Activated gamma-delta T cell (primary cell): ENCODE data around the gene HAS3.
"Not testable (repeated sequence)": the region's sequence is repeated elsewhere in the genome, so short reads cannot be mapped to it uniquely, and the experiment has no call there.

Experiments used
- DNase-seq: peaks from one replicate; lab custom pipeline; 2025; lab: John Stamatoyannopoulos, UW
- total RNA-seq, 2 donors: gene quantifications; one replicate each; lab custom pipeline; 2026; lab: John Stamatoyannopoulos, UW

The HAS3 gene, protein sequence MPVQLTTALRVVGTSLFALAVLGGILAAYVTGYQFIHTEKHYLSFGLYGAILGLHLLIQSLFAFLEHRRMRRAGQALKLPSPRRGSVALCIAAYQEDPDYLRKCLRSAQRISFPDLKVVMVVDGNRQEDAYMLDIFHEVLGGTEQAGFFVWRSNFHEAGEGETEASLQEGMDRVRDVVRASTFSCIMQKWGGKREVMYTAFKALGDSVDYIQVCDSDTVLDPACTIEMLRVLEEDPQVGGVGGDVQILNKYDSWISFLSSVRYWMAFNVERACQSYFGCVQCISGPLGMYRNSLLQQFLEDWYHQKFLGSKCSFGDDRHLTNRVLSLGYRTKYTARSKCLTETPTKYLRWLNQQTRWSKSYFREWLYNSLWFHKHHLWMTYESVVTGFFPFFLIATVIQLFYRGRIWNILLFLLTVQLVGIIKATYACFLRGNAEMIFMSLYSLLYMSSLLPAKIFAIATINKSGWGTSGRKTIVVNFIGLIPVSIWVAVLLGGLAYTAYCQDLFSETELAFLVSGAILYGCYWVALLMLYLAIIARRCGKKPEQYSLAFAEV
- 0.79 to 0.82 reads per million in 2 donors for total RNA-seq

DNA sequence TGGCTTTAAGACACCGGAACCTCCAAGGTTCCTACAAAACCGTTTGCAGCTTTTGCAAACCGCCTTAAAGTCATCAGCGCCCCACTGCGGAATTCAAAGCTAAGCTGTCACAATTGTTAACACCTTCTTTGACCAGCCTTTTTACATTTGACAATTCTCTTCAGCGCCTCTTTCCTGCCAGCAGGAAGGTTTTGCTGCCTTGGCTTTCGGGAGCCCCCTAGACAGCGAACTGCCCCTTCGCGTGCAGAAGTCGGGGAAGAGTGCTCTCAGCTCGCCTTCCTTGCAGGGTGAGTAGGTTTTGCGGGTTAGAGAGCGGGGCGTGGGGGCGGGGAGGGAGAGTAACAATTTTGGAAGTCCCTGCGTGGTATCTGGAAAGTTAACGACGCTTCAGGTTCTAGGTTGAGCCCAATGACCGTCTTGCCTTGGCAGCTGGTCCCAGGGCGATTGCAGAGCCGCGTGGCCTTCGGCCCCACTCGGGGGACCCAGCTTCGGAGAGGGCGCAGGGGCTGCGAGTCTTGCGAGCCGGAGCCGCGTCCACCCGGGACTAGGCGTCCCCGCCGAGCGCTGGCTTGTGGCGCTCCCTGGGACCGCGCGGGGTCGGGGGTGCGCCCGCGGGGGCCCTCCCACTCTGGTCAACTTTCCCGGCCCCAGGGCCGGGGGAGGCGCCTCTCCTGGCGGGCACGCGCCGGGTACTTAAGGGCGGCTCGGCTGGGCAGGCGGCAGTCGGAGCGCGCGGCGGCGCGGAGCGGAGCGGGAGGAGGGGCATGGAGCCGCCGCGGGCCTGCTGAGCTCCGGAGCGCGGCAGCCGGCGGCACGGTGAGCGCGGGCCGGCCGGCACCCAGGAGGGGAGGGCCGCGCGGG is at the start of gene HAS3:
Gene HAS3, plus strand, starts transcription at position 153 of the 861 bp plus-strand sequence. CDS start 3,743 bp downstream, outside the sequence.
- no peak for DNase-seq

DNA sequence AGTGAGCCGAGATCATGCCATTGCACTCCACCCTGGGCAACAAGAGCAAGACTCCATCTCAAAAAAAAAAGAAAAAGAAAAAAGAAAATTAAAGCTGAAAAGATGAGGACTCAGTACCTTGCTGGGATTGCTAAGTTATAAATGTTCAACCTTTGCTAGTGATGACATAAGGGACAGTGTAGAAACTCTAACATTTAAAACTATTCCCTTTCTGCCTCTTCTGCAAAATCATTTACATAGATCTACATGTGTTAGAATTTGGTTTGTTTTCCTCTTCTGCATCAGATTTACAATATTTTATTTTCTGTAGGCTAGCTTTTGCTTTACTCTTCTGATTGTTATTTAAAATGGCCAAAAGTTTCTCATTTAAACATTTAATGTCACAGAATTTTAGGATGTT is 49.5 kb upstream of the HAS3 start:
- no peak for DNase-seq

DNA sequence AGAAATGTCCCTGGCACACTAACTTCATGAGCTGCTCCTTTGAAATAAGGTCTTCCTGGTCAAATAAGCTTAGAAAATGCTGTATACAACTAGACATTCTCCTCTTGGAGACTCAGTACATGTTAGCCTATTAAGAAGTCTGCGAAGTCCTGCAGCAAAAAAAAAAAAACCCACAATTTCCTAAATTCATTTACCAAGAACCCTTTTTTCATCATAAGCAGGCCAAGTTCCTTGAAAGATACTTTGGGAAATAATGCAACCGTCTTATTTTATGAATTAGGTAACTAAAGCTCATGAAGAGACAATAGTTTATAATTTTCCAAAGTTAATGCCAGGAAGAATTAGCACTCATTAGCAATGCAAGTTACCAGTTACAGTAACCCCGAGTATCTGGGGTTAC is 49.0 kb upstream of the HAS3 start:
- DNase-seq = no peak

DNA sequence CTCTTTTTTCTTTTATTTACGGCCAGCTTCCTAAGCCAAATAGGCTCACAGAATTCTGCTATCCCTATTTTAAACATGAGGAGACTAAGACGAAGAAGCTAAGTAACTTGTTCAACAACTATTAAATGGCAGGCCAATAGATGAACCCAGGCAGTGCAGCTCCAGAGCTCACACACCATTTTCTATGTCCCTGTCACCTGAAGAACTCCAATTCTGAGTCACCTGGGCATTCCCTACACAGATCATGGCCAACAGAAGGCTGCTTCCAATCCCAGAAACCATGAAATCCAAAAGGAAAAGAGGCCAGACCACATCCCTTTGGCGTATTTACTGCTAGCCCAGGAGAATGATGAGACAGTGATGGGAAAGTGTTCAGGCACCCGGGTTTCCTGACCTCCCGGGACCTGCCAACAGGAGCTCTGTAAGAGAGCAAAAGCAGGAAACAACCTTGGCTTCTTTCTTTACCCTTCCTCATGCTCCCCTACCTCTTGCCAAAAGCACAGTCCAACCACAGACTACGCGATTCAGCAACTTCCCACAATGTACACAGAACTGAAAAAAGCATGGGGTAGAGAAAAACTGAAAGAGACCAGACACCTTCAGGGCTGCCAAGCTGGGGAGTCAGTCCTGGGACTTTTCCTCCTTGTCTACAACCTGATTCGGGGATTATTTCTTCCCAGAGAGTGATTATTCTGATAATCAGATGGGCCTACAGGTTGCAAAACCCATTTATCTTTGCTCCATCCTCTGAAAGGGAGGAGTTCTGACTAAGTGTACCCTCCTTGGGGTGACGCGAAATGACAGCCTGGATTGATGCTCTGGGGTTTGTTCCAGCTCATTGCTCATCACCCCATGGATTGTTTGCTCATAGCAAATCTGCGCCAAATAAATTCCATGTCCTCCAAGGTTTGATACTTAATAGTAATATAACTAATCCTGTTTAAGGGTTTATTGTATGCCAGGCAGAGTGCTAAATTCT is 47.8 kb upstream of the HAS3 start:
- no peak for DNase-seq

DNA sequence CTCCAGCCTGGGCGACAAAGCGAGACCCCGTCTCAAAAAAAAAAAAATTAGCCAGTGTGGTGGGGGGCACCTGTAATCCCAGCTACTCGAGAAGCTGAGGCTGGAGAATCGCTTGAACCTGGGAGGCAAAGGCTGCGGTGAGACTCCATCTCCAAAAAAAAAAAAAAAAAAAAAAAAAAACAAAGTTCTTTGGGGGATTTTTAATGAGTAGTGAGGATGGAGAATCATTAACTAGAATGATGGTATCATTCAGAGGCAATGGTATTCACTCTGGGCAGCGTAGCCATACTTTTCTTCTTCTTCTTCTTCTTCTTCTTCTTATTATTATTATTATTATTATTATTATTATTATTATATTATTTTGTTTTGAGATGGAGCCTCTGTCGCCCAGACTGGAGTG is 42.0 kb upstream of the HAS3 start:
- not testable (repeated sequence) for DNase-seq

DNA sequence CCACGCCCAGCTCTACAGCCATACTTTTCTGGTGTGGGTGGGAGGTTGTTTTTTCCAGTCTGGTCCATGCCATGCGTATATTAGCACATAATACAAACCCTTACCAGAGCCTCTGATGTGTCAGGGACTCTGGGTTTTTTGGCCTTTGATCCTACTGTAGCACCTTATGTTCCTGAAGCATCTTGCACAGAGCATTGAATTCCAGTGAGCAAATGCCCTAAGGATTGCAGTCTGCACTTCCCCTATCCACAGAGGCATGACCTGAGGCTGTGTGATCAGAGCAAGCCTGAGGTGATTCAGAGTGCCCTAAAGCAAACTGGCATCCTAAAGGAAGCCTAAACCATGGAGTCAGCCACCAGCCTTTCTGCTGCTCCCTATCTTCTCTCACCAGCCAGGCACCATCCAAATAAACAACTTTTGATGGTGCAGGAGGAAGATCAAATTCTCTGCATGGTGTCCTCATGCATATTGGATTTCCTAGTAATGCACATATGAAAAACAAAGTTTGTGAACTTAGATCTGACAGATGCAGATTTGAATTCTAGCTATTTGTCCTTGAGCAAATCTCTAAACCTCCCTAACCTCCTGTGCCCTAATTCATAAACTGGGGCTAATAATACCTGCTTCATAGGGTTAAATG is 41.2 kb upstream of the HAS3 start:
- DNase-seq = no peak

DNA sequence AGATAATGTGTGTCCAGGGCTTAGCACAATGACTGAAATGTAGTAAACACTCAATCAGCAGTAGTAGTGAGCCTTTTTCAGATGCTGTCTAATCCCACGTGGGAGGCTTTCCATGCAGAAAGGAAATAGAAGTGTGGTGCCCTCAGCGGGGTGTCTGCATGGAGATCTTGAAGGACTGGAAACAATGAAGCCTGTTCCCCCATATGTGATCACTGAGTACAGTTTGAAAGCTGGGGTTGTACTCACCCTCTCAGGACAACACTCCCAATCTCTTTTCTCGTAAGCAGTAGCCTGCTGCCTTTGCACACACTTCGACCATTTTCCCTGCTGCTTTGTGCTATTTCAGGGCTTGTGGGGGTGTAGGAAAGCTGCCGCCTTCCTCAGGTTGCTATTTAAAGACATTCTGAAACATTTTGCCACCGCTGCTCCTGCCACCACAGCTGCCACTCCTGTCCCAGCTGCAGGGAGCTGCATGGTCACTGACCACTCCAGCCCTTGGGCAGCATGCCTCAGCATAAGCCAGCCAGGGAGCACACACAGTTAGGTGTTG is 40.6 kb upstream of the HAS3 start:
- DNase-seq = no peak

DNA sequence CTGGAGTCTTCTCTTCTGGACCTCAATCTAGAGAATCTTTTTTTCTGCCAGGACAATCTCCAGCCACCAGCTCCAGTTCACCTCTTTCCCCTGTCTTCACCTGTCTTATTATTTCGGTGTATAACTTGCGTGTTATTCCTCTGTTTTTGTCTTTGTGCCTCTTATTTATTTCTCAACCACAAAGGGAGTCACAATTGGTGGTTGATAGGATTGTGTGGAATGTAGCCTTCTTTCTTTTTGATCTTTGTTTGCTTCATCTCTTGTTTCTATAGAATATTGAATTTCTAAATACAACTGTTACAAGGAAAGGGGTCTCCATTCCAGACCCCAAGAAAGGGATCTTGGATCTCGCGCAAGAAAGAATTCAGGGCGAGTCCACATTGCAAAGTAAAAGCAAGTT is 35.9 kb upstream of the HAS3 start:
- DNase-seq = no peak

DNA sequence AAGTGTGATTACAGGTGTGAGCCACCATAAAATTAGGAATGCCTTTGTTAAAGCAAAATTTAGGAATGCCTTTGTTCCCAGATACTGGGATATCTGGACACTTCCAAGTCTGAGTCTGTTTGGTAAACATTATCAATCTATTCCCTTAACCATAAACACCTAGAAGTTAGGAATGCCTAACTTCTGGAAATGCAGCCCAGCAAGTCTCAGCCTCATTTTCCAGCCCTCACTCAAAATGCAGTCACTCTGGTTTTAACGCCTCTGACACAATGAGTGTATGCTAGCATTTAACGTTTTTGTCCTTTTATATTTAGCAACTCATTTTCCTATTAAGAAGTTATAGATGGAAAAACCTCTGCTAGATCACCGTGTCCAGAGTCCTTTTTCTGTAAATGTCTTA is 34.4 kb upstream of the HAS3 start:
- DNase-seq = no peak

DNA sequence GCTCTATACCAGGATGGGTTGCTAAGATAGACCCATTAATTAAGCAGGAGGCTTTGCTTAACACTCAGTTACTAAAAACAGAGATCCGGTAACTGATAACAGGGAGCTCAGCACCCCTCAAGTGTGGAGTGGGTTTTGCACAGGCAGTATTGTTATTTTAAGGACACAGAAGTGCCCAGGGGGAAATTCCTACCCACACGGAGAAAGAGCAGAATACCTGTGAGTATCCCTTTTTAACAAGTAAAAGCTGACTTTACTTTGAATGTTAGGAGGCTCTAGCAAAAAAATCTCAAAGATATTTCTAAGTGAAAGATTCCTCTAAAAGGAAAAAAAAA is 32.8 kb upstream of the HAS3 start:
- DNase-seq = no peak

DNA sequence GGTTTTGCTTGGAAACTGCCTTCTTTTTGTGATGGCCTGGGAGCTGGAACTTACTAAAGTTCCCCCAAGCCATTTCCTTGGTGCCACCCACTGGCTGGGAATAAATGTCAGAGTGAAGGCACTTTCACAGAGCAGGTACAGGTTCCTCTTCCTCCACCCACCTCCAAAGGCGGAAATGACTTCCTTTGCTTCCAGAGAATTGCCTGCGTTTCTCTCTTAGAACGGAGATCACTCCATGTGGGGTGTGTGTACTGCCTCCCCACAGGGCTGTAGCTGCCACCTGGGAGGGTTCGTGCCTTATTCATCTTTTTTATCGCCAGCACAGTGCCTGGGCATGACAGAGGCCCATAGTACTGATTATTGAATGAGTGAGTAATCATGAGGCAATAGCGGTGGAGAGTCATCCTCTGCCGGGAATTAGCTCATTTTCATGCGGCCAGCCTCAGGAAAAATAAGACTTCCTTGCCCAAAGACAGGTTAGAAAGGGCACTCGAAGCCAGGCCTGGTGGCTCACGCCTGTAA is 32.2 kb upstream of the HAS3 start:
- no peak for DNase-seq

DNA sequence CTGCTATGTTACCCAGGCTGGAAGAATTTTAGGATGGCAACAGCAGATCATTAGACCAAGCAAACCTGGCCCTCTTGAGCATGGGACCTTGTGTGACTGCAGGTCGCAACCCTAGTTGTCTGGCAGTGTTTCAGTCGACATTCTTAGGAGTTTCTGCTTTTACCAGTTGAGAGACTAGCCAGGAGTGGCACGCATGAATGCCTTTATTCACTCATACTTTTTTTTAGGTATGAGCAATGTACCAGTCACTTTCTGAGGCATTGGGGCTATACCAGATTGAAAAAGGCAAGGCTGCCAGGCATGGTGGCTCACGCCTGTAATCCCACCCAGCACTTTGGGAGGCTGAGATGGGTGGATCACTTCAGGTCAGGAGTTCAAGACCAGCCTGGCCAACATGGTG is 28.2 kb upstream of the HAS3 start:
- DNase-seq = no peak

DNA sequence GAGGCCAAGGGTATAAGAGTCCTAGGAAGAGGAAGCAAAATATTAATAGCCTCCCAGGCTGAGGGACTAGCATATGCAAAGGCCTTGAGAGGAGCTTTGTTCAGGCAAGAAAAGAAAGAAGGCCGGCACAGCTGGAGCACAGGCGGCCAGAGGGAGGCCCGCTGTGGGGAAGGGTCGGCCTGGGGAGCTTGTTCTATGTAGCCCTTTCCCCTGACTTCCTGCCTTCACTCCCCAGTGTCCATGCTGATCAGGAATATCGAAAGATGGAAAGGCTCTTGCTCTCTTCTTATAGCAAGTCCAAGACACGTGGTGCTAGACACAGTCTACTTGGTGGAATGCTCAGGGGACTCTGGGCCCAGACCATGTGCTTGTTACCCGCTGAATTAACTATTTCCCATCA is 27.4 kb upstream of the HAS3 start:
- DNase-seq = no peak

DNA sequence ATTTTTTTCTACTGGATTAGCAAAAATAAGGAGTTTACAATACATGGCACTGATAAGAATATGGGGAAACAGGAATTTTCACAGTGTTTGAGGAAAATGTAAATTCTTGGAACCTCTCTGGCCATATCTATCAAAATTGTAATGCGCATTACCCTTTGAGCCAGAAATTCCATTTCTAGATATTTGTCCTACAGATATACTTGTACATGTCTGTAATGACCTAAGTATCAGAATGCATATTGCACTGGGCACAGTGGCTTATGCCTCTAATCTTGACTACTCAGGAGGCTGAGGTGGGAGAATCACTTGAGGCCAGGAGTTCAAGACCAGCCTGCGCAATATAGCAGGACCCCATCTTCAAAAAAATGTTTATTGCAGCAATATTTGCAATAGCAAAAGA is 25.8 kb upstream of the HAS3 start:
- no peak for DNase-seq

DNA sequence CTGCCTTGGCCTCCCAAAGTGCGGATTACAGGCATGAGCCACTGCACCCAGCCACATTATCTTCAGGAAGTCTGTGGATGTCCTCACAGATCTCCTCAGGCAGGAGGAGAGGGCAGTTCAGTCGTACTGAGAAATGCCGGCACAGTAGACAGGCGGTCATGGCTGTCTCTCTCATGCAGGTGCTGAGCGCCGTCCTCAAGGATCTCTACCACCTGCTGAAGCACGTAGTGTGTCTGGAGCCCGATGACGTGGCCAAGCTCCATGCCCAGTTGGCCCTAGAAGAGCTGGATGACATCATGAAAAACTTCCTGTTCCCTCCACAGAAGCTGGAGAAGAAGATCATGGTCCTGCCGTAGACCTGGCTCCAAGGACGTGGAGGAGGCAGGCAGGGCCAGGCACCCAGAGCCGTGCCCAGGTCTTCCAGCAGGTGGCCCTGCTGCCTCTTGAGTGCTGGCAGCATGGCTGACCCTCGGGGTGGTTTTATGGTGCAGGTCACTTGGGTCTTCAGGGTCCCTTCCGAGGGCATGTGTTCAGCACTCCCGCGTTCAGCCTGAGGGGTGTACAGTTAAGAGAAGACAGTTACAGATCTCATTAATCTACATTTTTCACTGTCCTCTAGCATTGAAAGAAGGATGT is 22.0 kb upstream of the HAS3 start:
- no peak for DNase-seq

DNA sequence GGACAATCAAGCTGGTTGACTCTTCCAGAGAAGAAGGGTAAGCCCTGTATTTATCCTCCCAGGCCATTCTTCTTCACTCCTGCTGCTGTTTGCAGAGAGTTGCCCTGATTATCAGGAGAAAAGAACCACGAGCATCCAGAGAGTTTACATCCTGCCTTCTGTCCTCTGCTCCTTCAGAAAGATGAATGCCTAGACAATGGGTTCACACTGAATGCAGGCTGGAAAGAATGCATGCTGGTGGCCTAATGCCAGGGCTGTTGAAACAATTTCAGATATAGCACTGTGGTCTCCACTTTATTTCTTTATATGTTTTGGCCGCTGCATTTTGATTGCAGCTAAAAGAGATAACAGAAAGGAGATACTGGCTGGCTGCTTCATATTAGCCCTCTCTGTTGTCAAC is 21.2 kb upstream of the HAS3 start:
- DNase-seq = no peak

DNA sequence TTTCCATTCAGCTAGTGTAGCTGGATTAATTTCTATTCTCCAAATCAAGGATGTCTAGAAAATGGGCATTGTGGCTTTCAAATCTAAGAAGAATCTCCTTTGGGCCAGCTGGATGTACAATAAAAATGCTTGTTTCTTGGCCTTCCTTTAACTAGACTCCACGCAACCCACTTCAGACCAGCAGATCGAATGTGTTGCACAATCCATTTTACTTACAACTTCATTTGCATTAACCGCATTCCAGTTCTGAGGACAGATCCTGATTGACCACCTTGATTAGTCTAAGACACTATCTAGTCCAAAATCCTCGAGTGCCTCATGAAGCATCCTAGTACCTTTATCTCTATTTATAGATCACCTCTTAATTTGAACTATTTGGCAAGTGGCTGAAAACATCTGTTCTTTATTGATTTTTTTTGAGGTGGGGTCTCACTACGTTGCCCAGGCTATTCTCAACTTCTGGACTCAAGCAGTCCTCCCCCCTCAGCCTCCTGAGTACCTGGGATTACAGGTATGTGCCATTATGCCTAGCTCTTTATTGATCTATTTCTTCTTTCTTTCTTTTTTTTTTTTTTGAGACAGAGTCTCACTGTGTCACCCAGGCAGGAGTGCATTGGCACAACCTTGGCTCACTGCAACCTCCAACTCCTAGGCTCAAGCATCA is 20.3 kb upstream of the HAS3 start:
- no peak for DNase-seq

DNA sequence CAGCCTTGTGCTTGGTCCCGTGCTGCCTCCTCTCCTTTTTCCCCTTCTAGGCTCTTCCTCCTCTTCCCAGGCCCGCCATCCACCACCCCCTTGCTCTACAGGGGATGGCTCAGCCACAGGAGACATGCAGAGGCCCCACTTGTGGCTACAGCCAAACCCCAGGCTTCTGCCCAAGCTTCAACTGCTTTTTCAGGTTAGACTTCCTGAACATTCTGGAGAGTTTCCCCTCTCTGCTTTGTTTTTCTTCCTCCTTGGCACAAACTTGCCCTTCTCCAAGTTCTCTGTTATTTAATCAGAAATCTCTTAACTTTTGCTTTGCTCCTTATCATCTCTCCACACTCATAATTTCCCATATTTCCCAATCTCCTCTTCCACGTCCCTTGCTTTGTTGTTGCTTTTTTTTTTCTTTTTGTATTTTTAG is 18.3 kb upstream of the HAS3 start:
- DNase-seq = no peak

DNA sequence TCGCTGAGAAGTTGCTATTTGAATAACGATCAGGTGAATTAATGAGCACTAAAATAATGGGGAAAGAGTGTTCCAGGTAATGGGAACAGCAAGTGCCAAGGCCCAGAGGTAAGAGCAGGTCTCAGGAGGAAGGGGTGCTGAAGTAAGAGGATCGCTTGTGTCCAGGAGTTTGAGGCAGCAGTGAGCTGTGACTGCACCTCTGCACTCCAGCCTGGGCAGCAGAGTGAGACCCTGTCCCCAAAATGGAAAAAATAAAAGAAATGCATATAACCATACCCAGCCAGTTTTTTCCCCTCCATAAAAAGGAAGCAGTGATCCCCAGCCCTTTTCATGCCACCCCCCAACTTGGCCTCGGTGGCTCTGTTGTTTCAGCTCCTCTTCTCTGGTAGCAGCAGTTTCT is 16.8 kb upstream of the HAS3 start:
- no peak for DNase-seq
